NCI-H526 treated with DMSO at 0.1 percent for 48 hours (cell line): Measurements from ENCODE around the gene TMEM37.
A peak's percentile ranks its signal among the peaks of the same experiment; 100 is the strongest.
"Not testable (repeated sequence)": the region's sequence is repeated elsewhere in the genome, so short reads cannot be mapped to it uniquely, and the experiment has no call there.

ENCODE experiments used
- DNase-seq: peaks from one replicate; lab custom pipeline; 2025; lab: John Stamatoyannopoulos, UW

TMEM37 gene, protein sequence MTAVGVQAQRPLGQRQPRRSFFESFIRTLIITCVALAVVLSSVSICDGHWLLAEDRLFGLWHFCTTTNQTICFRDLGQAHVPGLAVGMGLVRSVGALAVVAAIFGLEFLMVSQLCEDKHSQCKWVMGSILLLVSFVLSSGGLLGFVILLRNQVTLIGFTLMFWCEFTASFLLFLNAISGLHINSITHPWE

GRCh38 chr2:119431155-119431975 is at the start of gene TMEM37:
Gene TMEM37, plus strand, starts transcription at chr2:119431854. Its CDS starts 50 bp downstream, at chr2:119431904.
- peak; percentile 85 for DNase-seq

DNA sequence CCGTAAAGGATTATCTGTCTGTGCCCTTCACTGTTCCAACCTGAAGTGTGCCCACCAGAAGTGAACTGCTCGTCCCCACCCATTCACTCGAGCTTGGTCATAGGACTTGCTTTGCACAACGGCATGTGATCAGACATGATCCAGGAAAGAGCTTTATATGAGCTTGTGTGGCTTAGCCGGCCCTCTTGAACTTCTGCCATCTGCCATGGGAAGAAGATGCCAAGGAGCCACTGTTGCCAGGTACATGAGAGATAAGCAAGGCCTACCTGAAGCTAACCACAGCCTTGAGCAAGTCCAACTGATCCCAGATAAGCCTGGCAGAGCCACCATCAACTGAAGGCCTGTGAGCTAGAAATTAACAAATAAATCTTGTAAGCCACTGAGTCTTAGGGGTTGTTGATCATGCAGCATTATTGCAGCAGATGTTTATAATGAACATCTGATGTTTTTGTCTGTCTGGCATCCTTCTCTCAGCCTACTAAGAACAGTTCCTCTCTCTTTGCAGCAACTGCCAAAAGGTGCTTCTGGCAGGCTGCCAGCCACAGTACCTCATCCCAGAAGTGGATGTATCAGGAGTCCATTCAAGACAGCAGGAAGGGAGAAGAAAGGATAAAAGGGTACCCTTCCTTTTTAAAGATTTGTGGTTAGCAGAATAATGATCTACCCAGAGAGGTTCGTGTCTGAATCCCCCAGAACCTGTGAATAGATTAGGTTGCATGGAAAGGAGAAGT is 48.1 kb upstream of the TMEM37 start:
- DNase-seq = no peak

DNA sequence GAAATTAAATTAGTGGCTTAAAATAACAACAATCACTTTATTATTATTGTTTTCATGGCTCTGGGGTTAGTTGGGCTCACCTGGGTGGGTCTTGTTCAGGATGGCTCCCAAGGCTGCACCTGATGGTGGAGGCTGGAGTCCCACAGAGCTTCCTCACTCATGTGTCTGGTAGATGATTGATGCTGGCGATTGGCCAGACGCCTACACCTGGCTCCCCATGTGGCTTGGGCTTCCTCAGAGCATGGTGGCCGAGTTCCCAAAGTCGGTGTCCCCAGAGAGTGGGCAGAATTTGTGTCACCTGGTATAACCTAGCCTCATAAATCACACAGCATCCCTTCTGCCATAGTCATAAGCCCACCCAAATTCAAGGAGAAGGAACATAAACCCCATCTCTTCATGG is 46.7 kb upstream of the TMEM37 start:
- DNase-seq = no peak

GRCh38 chr2:119385466-119385865 is 46.2 kb upstream of the TMEM37 start:
- DNase-seq = no peak

DNA sequence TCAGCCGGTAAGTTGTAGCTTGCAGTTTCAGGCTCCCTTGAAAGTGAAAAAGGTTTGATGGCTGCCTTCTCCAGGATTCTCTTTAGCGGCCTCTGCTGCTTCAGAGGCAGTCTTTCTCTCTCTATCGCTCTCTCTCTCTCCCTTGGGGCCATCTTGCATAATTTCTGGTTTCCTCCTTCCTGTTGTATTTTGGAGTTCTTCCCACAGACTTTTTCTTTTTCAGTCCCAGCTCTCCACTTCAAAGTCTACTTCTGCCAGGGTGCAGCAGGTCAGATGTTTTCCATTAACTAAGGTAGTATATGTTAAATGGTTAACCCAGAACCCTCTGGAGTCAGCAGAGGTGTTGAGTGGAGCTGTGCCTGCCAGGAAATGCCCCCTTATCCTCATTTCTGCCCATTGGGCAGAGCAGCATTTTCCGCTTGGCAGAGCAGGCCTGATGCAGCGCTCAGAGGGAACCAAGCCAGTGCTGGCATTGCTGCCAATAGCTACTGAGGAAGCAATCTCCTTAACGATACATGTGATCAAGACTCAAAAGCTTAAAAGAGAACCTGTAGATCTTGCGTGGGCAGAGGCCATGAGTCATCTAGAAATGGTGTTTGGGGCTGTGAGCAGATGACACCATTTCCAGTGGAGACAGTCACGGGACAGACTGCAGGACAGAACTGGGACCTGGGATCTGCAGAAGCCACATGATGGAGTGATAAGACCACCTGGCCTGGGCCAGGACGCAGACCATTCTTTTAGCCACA is 44.1 kb upstream of the TMEM37 start:
- DNase-seq = no peak

DNA sequence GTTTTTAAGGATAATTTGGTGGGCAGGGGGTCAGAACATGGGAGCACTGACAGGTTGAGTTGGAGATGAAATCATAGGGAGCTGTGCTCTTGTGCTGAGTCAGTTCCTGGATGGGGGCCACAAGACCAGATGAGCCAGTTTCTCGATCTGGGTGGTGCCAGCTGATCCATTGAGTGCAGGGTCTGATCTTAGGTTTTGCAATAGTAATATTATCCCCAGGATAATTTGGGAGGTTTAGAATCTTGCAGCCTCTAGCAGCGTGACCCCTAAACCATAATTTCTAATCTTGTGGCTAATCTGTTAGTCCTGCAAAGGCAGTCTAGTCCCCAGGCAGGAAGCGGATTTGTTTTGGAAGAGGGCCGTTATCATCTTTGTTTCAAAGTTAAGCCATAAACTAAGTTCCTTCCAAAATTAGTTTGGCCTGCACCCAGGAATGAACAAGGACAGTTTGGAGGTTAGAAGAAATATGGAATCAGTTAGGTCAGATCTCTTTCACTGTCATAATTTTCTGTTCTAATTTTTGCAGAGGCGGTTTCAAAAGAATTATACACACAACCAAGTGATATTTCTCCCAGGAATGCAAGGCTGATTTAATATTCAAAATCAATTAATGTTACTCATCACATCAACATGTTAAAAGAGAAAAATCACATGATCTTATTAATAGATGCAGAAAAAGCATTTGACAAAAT is 41.9 kb upstream of the TMEM37 start:
- no peak for DNase-seq

DNA sequence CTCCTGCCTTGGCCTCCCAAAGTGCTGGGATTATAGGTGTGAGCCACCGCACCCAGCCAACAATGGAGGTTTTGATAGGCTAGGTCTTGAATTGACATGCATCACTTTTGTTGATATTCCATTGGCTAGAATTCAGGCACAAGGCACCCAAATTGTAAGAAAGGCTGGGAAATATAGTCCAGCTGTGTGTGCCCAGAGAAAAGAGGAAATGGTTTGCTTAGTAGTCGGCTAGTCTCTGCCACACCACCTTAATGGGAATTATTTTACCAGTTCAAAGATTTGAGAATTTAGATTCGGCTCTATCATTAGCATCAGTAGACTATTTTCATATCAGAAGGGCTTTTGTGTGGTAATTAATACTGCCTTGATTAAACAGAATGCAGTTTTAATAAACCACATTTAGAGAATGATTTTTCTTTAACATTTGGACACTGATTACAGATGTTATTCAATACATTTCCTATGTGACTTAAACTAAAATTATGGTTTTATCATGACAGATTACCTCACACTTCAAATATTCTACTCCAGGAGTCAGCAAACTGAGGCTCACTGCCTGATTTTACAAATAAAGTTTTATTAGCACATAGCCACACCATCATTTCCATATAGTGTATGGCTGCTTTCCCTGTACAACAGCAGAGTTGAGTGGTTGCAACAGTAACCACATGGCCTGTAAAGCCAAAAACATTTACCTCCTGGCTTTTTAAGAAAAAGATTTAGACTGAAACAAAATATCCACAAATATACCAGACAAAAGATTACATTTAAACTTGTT is 37.5 kb upstream of the TMEM37 start:
- no peak for DNase-seq

GRCh38 chr2:119397196-119397595 is 34.5 kb upstream of the TMEM37 start:
- DNase-seq = no peak

DNA sequence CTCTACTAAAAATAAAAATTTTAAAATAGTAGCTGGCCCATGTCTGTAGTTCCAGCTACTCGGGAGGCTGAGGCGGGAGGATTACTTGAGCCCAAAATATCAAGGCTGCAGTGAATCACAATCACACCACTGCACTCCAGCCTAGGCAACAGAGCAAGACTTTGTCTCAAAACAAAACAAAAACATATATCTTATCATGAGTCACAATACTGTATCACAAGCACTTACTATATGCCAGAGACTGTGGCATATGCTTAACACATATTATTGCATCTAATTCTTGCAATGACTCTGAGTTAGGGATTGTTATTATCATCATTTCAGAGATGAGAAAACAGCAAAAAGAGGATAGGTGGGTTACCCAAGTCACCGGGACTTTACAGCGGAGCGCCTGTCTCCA is 29.5 kb upstream of the TMEM37 start:
- no peak for DNase-seq

- DNase-seq = no peak
These were observed 28.8 kb upstream of the TMEM37 start for GRCh38 chr2:119402645-119403560.

- not testable (repeated sequence) for DNase-seq
These were observed 28.0 kb upstream of the TMEM37 start for GRCh38 chr2:119403618-119404017.

- DNase-seq = no peak
These were observed 26.5 kb upstream of the TMEM37 start for GRCh38 chr2:119405151-119405550.

DNA sequence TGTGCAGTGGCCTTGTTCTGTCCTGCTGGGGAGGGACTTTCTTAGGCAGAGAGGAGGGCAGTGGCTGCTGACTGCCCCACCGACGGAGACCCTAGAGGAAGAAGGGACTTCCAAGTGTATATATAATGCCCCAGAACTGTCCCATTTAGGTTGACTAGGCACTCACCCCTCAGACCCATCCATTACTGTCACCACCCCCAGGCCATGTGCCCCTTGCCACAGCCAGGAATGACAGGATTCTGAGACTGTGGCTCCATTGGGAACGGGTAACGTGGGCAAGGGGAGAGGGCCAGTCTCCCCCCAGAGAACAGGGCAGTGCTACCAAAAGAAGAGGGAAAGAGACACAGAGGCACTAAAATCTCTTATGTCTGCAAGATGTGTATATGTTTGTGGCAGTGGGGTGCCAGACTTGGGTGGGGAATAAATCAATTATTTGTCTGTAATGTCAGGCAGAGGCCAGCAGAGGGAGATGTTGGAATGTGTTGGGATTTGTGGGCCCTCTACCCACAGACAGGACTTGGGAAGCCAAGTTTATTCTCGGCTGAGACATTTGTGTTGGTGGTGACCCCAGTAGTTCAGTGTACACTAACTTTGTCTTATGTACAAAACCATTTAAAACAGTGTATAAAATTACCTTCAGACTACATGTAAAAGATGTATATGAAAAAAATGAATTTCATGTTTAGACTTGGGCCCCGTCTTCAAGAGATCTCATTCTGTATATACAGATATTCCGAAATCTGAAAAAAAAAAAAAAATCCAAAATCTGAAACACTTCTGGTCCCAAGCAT is 24.0 kb upstream of the TMEM37 start:
- peak; percentile 50 for DNase-seq

- no peak for DNase-seq
These were observed 23.4 kb upstream of the TMEM37 start for GRCh38 chr2:119408221-119408619.

DNA sequence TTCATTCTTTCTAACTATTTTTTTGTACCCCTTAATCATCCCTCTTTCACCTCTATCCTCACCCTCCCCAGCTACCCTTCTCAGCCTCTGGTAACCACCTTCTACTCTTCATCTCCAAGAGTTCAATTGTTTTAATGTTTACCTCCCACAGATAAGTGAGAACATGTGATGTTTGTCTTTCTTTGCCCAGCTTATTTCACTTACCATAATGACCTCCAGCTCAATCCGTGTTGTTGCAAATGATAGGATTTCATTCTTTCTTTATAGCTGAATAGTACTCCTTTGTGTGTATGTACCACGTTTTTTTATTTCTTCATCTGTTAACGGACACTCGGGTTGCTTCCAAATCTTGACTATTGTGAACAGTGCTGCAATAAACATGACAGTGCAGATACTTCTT is 22.1 kb upstream of the TMEM37 start:
- peak; percentile 46 for DNase-seq

DNA sequence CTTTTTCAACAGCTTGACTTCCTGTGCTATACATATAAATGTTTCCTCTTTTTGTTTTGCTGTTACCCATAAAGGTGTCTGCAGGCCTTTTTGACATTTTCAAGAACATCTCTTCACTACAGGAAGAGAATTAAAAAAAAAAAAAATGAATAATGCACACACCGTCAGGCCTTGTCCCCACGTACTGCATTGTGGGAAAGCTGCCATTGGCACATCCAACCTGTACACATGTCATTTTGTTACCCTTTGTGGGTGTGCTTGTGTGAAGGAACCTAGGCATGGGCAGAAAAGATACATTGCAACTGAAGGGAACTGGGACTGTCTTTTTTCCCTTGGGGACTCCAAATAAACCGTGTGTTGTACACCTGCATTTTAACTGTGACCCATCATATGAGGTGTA is 16.8 kb upstream of the TMEM37 start:
- DNase-seq = no peak

- no peak for DNase-seq
These were observed 16.0 kb upstream of the TMEM37 start for GRCh38 chr2:119415630-119416029.

- DNase-seq = no peak
These were observed 15.2 kb upstream of the TMEM37 start for GRCh38 chr2:119416299-119416923.
